Ishikawa (cell line): ENCODE measurements around the gene DYTN.

Source experiments
- CEBPB ChIP-seq: IDR thresholded peaks from 2 replicates; pipeline ENCODE4 v1.6.1; 2012
- CREB1 ChIP-seq: IDR thresholded peaks from 2 replicates; pipeline ENCODE4 v1.6.1; 2012; ENCODE audit warnings: low read depth
- EGR1 ChIP-seq: IDR thresholded peaks from 2 replicates; pipeline ENCODE4 v1.6.1; 2012
- EP300 ChIP-seq: IDR thresholded peaks from 2 replicates; pipeline ENCODE4 v1.6.1; 2012; ENCODE audit warnings: borderline replicate concordance
- FOXM1 ChIP-seq: IDR thresholded peaks from 2 replicates; pipeline ENCODE4 v1.6.1; 2012; ENCODE audit warnings: low read depth, borderline replicate concordance
- NFIC ChIP-seq: IDR thresholded peaks from 2 replicates; pipeline ENCODE4 v1.6.1; 2012
- RAD21 ChIP-seq: IDR thresholded peaks from 2 replicates; pipeline ENCODE4 v1.6.1; 2012; ENCODE audit warnings: low read depth
- TAF1 ChIP-seq: IDR thresholded peaks from 2 replicates; pipeline ENCODE4 v1.6.1; 2012; ENCODE audit warnings: low read depth, mild to moderate bottlenecking
- TCF12 ChIP-seq: IDR thresholded peaks from 2 replicates; pipeline ENCODE4 v1.6.1; 2012; ENCODE audit warnings: low read depth
- TEAD4 ChIP-seq: IDR thresholded peaks from 2 replicates; pipeline ENCODE4 v1.6.1; 2012
- YY1 ChIP-seq: IDR thresholded peaks from 2 replicates; pipeline ENCODE4 v1.6.1; 2012; ENCODE audit warnings: low read depth
- ZBTB7A ChIP-seq: IDR thresholded peaks from 2 replicates; pipeline ENCODE4 v1.6.1; 2012; ENCODE audit warnings: low read depth
- TF ChIP-seq, protein P1 (sequence below): IDR thresholded peaks from 2 replicates; pipeline ENCODE4 v1.6.1; 2012; ENCODE audit warnings: low read depth, mild to moderate bottlenecking
- TF ChIP-seq, protein P2 (sequence below): IDR thresholded peaks from 2 replicates; pipeline ENCODE4 v1.6.1; 2012
- TF ChIP-seq, protein P3 (sequence below): IDR thresholded peaks from 2 replicates; pipeline ENCODE4 v1.6.1; 2012

The DYTN gene

DNA sequence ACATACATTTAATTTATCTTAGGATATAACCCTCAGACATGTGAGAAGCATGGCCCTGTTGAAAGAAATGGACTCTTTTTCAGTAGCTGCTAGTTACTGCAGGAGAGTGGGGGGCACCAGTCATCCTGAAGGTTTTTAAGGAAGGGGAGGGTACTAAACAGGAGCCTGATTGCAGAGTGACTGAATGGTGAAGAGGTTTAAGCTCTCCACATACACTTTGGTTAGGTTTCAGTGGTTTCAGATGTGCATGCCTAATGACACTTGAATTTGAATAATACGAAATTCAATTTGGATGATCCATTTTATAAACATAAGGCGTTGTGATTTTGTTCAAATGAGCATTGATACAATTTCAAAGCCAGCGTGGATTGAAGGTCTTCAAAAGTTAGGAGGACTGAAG lies 86.9 kb downstream of the DYTN start:
- TF ChIP-seq CEBPB = no peak
- no peak for TF ChIP-seq YY1
- TF ChIP-seq CREB1 = no peak
- TF ChIP-seq, protein P1, sequence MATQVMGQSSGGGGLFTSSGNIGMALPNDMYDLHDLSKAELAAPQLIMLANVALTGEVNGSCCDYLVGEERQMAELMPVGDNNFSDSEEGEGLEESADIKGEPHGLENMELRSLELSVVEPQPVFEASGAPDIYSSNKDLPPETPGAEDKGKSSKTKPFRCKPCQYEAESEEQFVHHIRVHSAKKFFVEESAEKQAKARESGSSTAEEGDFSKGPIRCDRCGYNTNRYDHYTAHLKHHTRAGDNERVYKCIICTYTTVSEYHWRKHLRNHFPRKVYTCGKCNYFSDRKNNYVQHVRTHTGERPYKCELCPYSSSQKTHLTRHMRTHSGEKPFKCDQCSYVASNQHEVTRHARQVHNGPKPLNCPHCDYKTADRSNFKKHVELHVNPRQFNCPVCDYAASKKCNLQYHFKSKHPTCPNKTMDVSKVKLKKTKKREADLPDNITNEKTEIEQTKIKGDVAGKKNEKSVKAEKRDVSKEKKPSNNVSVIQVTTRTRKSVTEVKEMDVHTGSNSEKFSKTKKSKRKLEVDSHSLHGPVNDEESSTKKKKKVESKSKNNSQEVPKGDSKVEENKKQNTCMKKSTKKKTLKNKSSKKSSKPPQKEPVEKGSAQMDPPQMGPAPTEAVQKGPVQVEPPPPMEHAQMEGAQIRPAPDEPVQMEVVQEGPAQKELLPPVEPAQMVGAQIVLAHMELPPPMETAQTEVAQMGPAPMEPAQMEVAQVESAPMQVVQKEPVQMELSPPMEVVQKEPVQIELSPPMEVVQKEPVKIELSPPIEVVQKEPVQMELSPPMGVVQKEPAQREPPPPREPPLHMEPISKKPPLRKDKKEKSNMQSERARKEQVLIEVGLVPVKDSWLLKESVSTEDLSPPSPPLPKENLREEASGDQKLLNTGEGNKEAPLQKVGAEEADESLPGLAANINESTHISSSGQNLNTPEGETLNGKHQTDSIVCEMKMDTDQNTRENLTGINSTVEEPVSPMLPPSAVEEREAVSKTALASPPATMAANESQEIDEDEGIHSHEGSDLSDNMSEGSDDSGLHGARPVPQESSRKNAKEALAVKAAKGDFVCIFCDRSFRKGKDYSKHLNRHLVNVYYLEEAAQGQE = no peak
- TF ChIP-seq TEAD4 = no peak
- TF ChIP-seq EP300 = no peak
- no peak for TF ChIP-seq EGR1
- no peak for TF ChIP-seq ZBTB7A
- no peak for TF ChIP-seq FOXM1
- TF ChIP-seq, protein P2, sequence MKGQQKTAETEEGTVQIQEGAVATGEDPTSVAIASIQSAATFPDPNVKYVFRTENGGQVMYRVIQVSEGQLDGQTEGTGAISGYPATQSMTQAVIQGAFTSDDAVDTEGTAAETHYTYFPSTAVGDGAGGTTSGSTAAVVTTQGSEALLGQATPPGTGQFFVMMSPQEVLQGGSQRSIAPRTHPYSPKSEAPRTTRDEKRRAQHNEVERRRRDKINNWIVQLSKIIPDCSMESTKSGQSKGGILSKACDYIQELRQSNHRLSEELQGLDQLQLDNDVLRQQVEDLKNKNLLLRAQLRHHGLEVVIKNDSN = no peak
- TF ChIP-seq, protein P3, sequence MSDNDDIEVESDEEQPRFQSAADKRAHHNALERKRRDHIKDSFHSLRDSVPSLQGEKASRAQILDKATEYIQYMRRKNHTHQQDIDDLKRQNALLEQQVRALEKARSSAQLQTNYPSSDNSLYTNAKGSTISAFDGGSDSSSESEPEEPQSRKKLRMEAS = no peak
- no peak for TF ChIP-seq TCF12
- no peak for TF ChIP-seq RAD21

DNA sequence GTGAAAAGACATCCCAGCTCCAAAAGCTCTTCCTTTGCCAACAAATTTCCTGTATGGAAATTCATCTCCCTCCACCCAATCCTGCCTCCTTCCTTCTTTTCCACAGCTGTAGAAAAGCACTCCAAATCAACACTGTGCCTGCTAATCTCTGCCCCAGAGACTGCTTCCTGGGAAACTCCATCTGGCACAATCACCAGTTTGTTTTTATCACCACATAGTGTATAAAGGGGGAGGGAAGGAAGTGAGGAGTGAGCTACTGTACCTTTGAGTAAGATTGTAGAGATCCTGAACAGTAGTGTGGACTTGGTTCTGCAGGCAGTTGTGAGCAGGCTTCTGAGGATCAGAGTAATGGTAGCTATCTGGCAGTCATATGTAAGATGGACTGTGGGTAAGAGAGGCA lies 90.6 kb downstream of the DYTN start:
- TF ChIP-seq, protein P1 = no peak
- TF ChIP-seq NFIC (no peak), EP300 (no peak), RAD21 (no peak), FOXM1 (no peak), CREB1 (no peak), CEBPB (no peak), TCF12 (no peak), EGR1 (no peak), TAF1 (no peak), TEAD4 (no peak), YY1 (no peak), ZBTB7A (no peak)
- TF ChIP-seq, protein P3 = no peak
- TF ChIP-seq, protein P2 = no peak

DNA sequence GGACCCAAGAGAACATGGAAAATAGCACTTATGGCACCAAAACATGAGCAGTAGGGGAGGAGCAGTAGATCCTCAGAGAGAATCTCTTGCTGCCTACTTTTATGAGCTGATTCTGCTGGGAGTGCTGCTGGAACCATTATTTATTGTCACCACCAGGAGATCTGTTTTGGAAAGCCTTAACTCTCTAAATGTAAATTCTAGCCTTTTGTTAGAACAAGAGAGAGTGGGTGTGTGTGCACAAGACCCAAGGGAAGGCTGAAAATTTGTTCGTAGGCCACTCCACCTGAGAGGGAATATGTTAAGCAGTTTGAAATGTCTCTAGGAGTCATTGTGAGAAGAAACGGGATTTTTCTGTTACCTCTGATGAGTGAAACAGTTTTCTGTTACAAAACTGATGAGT lies 92.1 kb downstream of the DYTN start:
- TF ChIP-seq FOXM1 (no peak), ZBTB7A (no peak), TEAD4 (no peak), CEBPB (no peak), TAF1 (no peak), EGR1 (no peak), TCF12 (no peak), CREB1 (no peak), EP300 (no peak), RAD21 (no peak), NFIC (no peak), YY1 (no peak)
- TF ChIP-seq, protein P2 = no peak
- TF ChIP-seq, protein P1 = no peak
- TF ChIP-seq, protein P3 = no peak

DNA sequence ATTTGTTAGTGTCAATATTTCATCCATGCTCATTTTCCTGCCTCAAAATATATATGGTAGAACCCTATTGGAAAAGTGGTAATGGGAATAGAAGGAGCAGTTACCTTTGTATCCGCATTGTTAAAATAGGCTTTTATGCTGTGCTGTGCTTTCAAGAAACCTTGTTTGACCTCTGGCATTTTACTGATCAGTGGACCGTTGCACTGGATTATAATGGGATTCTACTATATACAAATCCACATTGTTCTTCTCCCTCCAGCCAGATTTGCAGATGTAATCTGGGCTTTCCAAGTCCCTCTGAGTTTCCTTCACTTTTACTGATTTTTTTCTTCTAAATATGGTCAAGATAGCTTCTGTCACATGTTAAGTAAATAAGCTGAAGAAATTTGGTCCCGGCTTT lies 99.2 kb downstream of the DYTN start:
- TF ChIP-seq NFIC (no peak), CREB1 (no peak), EGR1 (no peak), EP300 (no peak), TAF1 (no peak), CEBPB (no peak)
